ENCODE results near the gene VAC14.
A peak's percentile ranks its signal among the peaks of the same experiment; 100 is the strongest.

The VAC14 gene

GRCh38 chr16:70760221-70760620 is 40.7 kb downstream of the VAC14 start:
- TF ChIP-seq ZNF645 (tag by site-specific recombination; IDR thresholded peaks at IDR 0.05) (no peak), ZNF785 (tag by site-specific recombination; IDR thresholded peaks at IDR 0.05) (no peak), PBX3 (CRISPR knock-in tag; IDR thresholded peaks at IDR 0.05) (no peak), ZNF146 (tag by site-specific recombination; IDR thresholded peaks at IDR 0.05) (no peak)
- POLR2A ChIA-PET = interaction anchor here (0.5 kb wide), 1 partner anchor 296 kb away, joined by 5 read pairs; no protein-coding TSS in a partner anchor
- H3K27ac ChIP-seq (ENCODE audit: extremely low read depth, low read depth, low read length) = no peak overlapping the region
- H3K4me3 ChIP-seq (ENCODE audit: low read depth, low read length) = no peak overlapping the region
- no peaks in the 10 kb centered on the region for H3K9me3 ChIP-seq (ENCODE audit: control insufficient read depth, insufficient read depth, low read depth, low read length)
- CTCF ChIA-PET = interaction anchor here (0.6 to 3.4 kb wide), 5 partner anchors 10 to 805 kb away, joined by 3 to 15 read pairs (median 3); no protein-coding TSS in a partner anchor
- peaks cover 0 to 50% of the 10 kb centered on the region in 2 experiments; a peak in 2 of 3 replicates for H3K36me3 ChIP-seq (ENCODE audit: control insufficient read depth in 2 of 2, insufficient read depth in 1 of 2, low read length in 2 of 2)
- no peaks in the 10 kb centered on the region for H3K4me1 ChIP-seq (ENCODE audit: control insufficient read depth, insufficient read depth, low read length)

GRCh38 chr16:70759666-70760065 is 41.3 kb downstream of the VAC14 start:
- POLR2A ChIA-PET = interaction anchor here (0.5 kb wide), 1 partner anchor 295 kb away, joined by 5 read pairs; no protein-coding TSS in a partner anchor
- H3K9me3 ChIP-seq (ENCODE audit: control insufficient read depth, insufficient read depth, low read depth, low read length) = no peaks in the 10 kb centered on the region
- no peaks in the 10 kb centered on the region for H3K4me1 ChIP-seq (ENCODE audit: control insufficient read depth, insufficient read depth, low read length)
- H3K27ac ChIP-seq (ENCODE audit: extremely low read depth, low read depth, low read length) = no peak overlapping the region
- CTCF ChIA-PET = interaction anchor here (0.6 to 3.4 kb wide), 4 partner anchors 11 to 806 kb away, joined by 3 to 15 read pairs (median 3); no protein-coding TSS in a partner anchor
- no peak overlapping the region for H3K4me3 ChIP-seq (ENCODE audit: low read depth, low read length)
- peak; percentile 61 for TF ChIP-seq ZIC2 (tag by site-specific recombination; IDR thresholded peaks at IDR 0.05)
- no peak for TF ChIP-seq ZNF623 (tag by site-specific recombination; IDR thresholded peaks at IDR 0.05)
- peaks cover 0 to 44% of the 10 kb centered on the region in 2 experiments; a peak in 2 of 3 replicates for H3K36me3 ChIP-seq (ENCODE audit: control insufficient read depth in 2 of 2, insufficient read depth in 1 of 2, low read length in 2 of 2)

GRCh38 chr16:70758786-70759185 is 42.2 kb downstream of the VAC14 start:
- Histone ChIP-seq H3K4me3 (ENCODE audit: low read depth, low read length) (no peak overlapping the region), H3K36me3 (ENCODE audit: control insufficient read depth in 2 of 2, insufficient read depth in 1 of 2, low read length in 2 of 2) (peaks cover 0 to 43% of the 10 kb centered on the region in 2 experiments; a peak in 2 of 3 replicates), H3K4me1 (ENCODE audit: control insufficient read depth, insufficient read depth, low read length) (no peaks in the 10 kb centered on the region), H3K9me3 (ENCODE audit: control insufficient read depth, insufficient read depth, low read depth, low read length) (no peaks in the 10 kb centered on the region), H3K27ac (ENCODE audit: extremely low read depth, low read depth, low read length) (no peak overlapping the region)
- no peak for TF ChIP-seq ZNF555 (tag by site-specific recombination; conservative IDR thresholded peaks at IDR 0.05)
- TF ChIP-seq ZNF621 (tag by site-specific recombination; IDR thresholded peaks at IDR 0.05) = no peak
- TF ChIP-seq ZBTB48 (tag by site-specific recombination; IDR thresholded peaks at IDR 0.05) = no peak
- no peak for TF ChIP-seq ZNF747 (tag by site-specific recombination; IDR thresholded peaks at IDR 0.05)
- TF ChIP-seq ZNF600 (tag by site-specific recombination; IDR thresholded peaks at IDR 0.05) = no peak
- CTCF ChIA-PET = interaction anchor here (3.4 kb wide), 1 partner anchor 12 kb away, joined by 15 read pairs; no protein-coding TSS in a partner anchor
- POLR2A ChIA-PET = no interaction called here

- ChIA-PET POLR2A (no interaction called here), CTCF (interaction anchor here (0.6 to 3.4 kb wide), 2 partner anchors 14 to 42 kb away, joined by 3 to 15 read pairs; no protein-coding TSS in a partner anchor)
- no peak overlapping the region for H3K27ac ChIP-seq (ENCODE audit: extremely low read depth, low read depth, low read length)
- no peaks in the 10 kb centered on the region for H3K4me1 ChIP-seq (ENCODE audit: control insufficient read depth, insufficient read depth, low read length)
- no peaks in the 10 kb centered on the region for H3K9me3 ChIP-seq (ENCODE audit: control insufficient read depth, insufficient read depth, low read depth, low read length)
- peaks cover 0 to 35% of the 10 kb centered on the region in 2 experiments; a peak in 2 of 3 replicates for H3K36me3 ChIP-seq (ENCODE audit: control insufficient read depth in 2 of 2, insufficient read depth in 1 of 2, low read length in 2 of 2)
- TF ChIP-seq ZNF148 (tag by site-specific recombination; IDR thresholded peaks at IDR 0.05; ENCODE audit: borderline replicate concordance) (no peak), ZNF140 (tag by site-specific recombination; IDR thresholded peaks at IDR 0.05) (no peak), ZNF324 (tag by site-specific recombination; IDR thresholded peaks at IDR 0.05) (no peak), SALL2 (tag by site-specific recombination; IDR thresholded peaks at IDR 0.05; ENCODE audit: borderline replicate concordance) (no peak), ZFHX2 (tag by site-specific recombination; conservative IDR thresholded peaks at IDR 0.05) (no peak)
- no peak overlapping the region for H3K4me3 ChIP-seq (ENCODE audit: low read depth, low read length)
Observed at GRCh38 chr16:70757183-70757582, 43.8 kb downstream of the VAC14 start.

Data from HEK293 (cell line).